AG08395 (cell line): ENCODE results near the gene SULT1A1.

ENCODE experiments used
- DNase-seq: peaks from one replicate; pipeline ENCODE4 v3.0.0; 2012; ENCODE audit warnings: mixed read lengths, low spot score

The SULT1A1 gene

DNA sequence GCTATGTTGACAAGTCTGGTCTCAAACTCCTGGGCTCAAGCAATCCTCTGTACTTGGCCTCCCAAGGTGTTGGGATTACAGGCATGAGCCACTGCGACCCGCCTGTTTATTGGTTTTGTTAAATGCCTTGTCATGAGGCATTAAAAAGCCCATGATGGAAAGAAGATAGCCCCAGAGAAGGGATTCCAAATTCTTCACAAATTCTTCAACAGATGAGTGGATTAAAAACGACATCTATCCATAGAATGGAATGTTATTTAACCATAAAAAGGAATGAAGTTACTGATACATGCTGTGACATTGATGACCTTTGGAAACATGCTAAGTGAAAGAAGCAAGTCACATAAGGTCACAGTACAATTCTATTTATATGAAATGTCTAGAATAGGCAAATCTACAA, 51.4 kb downstream of the SULT1A1 start:
- DNase-seq, result no peak

DNA sequence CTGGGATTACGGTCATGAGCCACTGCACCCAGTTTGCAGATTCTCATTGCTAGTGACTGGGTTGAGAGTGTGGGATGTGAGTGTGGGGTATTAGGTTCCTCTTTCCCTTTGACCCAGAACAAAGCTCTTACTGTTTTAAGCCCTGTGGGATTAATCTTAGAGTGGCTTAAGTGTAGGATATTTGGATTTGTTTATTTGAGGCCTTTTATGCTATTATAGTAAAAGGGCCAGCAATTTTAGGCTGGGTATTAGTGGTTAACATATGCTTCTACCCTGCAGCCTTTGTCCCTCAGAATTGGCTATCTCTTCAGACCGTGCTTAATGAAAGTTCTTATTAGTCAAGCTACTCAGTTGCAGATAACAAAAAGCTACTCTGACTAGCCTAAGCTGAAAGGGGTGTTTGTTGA, 52.9 kb downstream of the SULT1A1 start:
- DNase-seq, result no peak

DNA sequence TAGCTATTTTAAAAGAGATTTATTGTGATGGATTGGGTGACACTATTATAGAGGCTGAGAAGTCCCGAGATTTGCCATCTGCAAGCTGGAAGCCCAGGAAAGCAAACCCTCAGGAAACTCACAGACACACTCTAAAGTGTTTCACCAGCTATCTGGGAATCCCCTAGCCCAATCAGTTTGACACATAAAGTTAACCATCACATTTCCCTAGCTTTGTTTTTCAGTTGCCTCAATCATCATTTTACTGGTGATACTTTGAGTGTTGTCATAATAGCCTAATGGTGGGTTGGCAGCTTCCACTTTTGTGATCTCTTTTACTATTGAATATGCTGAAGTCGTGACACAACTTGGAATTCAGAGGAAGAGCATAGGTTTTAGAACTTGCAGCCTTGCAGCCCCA, 54.3 kb downstream of the SULT1A1 start:
- no peak for DNase-seq
